Spleen (tissue), 7 donors: ENCODE data around the gene CAMK1G.

ENCODE experiments used
- POLR2A ChIP-seq, 3 donors: fragments of 450-650 bp; IDR thresholded peaks; one replicate each; pipeline ENCODE4 v1.5.1; 2017; ENCODE audit warnings: antibody characterized with exemption in 3 of 3, mild to moderate bottlenecking in 1 of 3
- TF ChIP-seq, protein P1 (sequence below), 11 experiments: fragments of 200-600 bp in 7 of 11; fragments of 450-650 bp in 4 of 11; sonication (generic) in 4 of 11; IDR thresholded peaks in 8 of 11; conservative IDR thresholded peaks in 3 of 11; 1 replicate in 7 of 11; 2 replicates in 4 of 11; pipeline versions ENCODE4 v1.4.0 to v1.8.0; 2016 to 2021; ENCODE audit warnings: antibody characterized with exemption in 11 of 11, inconsistent platforms in 4 of 11, mild to moderate bottlenecking in 1 of 11
- donor health status: DM: no; HTN: no; CAD: no; lungs with moderate emphysema.
- donor health status: DM: no; HTN: no; CAD: no.
- donor health status: DM: no; HTN: no; CAD: no.

- TF ChIP-seq, protein P1, sequence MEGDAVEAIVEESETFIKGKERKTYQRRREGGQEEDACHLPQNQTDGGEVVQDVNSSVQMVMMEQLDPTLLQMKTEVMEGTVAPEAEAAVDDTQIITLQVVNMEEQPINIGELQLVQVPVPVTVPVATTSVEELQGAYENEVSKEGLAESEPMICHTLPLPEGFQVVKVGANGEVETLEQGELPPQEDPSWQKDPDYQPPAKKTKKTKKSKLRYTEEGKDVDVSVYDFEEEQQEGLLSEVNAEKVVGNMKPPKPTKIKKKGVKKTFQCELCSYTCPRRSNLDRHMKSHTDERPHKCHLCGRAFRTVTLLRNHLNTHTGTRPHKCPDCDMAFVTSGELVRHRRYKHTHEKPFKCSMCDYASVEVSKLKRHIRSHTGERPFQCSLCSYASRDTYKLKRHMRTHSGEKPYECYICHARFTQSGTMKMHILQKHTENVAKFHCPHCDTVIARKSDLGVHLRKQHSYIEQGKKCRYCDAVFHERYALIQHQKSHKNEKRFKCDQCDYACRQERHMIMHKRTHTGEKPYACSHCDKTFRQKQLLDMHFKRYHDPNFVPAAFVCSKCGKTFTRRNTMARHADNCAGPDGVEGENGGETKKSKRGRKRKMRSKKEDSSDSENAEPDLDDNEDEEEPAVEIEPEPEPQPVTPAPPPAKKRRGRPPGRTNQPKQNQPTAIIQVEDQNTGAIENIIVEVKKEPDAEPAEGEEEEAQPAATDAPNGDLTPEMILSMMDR (IDR thresholded peaks at IDR 0.05 in 8 of 11, conservative IDR thresholded peaks at IDR 0.05 in 3 of 11): no peak
- no peak for TF ChIP-seq POLR2A (IDR thresholded peaks at IDR 0.05)
These were observed 24.3 kb downstream of the CAMK1G start for GRCh38 chr1:209607795-209608178.
